ES-I3 (cell line): ENCODE measurements around the gene ALDOA.
"Not testable (repeated sequence)": the region's sequence is repeated elsewhere in the genome, so short reads cannot be mapped to it uniquely, and the experiment has no call there.

Experiments
- H3K36me3 ChIP-seq: 2 replicates; pipeline ENCODE4 v1.6.1; 2013; ENCODE audit warnings: mild to moderate bottlenecking, low read length, control low read depth, moderate library complexity; ENCODE audit not compliant: insufficient read depth
- H3K4me1 ChIP-seq: 2 replicates; pipeline ENCODE4 v1.6.1; 2013; ENCODE audit warnings: mild to moderate bottlenecking, control low read depth, low read length; ENCODE audit not compliant: insufficient read depth
- H3K9ac ChIP-seq: 2 replicates; pipeline ENCODE4 v1.6.1; 2013; ENCODE audit warnings: low read depth, mild to moderate bottlenecking, low read length, moderate library complexity
- H3K9me3 ChIP-seq: 2 replicates; pipeline ENCODE4 v1.6.1; 2013; ENCODE audit warnings: mild to moderate bottlenecking, low read length, moderate library complexity; ENCODE audit not compliant: control insufficient read depth, insufficient read depth

Gene ALDOA

GRCh38 chr16:30030011-30030685 lies 35.4 kb upstream of the ALDOA start:
- Histone ChIP-seq H3K9ac (peak overlapping the region; percentile 34; the same call in 1 of the 2 replicates), H3K36me3 (no peaks in the 10 kb centered on the region), H3K4me1 (peaks cover 4% of the 10 kb centered on the region; the same call in 1 of the 2 replicates), H3K9me3 (no peaks in the 10 kb centered on the region)

- peaks cover 4% of the 10 kb centered on the region; the same call in 1 of the 2 replicates for H3K4me1 ChIP-seq
- H3K36me3 ChIP-seq: no peaks in the 10 kb centered on the region
- peak within 1 kb of the TSS; percentile 43; the same call in 1 of the 2 replicates for H3K9ac ChIP-seq
- no peaks in the 10 kb centered on the region for H3K9me3 ChIP-seq
These were observed 34.6 kb upstream of the ALDOA start, which contains the start of gene TLCD3B for GRCh38 chr16:30030841-30031413. TSS of gene TLCD3B (minus strand) at chr16:30031271. CDS start at chr16:30030527, 744 bp downstream.

DNA sequence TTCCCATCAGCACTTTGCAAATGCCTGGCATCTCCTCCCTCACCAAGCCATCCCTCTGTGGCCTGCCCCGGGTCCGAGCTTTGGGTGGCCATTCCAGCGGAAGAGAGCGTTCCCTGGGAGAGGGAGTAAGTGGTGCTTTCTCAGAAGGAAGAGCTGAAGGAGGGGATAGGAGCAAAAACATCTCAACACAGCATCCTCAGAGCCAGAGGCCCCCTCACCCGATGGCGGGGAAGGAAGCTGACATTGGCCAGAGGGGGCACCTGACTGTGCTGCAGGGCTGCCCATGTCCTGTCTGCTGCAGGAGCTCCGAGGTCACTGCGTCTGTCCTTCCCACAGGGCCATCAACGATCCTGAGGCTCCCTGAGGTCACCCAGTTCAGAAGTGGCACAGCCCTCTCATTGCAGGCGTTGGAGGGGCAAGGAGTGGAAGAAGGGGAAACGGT lies 34.1 kb upstream of the ALDOA start:
- peak overlapping the region; percentile 43; the same call in 1 of the 2 replicates for H3K9ac ChIP-seq
- H3K36me3 ChIP-seq: no peaks in the 10 kb centered on the region
- peaks cover 4% of the 10 kb centered on the region; the same call in 1 of the 2 replicates for H3K4me1 ChIP-seq
- H3K9me3 ChIP-seq: no peaks in the 10 kb centered on the region

- peak overlapping the region; percentile 43; the same call in 1 of the 2 replicates for H3K9ac ChIP-seq
- H3K4me1 ChIP-seq: peaks cover 4% of the 10 kb centered on the region; the same call in 1 of the 2 replicates
- no peaks in the 10 kb centered on the region for H3K36me3 ChIP-seq
- no peaks in the 10 kb centered on the region for H3K9me3 ChIP-seq
These were observed 33.3 kb upstream of the ALDOA start for GRCh38 chr16:30032083-30032819.

DNA sequence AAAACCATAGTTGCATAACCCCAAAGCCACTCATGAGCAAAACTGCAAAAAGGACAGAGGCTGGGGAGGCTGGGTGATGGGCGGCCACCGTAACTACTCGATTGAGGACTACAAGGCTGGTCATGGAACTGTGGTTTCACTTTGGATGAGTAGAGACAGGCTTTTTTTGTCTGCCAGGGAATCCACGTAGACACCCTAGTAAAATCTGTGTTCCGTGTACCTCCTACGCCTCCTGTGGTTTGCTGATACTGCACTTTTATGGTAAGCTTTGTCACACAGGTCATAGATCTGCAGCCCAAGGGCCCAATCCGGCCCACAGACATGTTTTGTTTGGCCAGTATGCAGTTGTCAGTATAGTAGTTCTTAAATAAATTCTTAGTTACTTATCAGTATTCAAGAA lies 32.3 kb upstream of the ALDOA start:
- Histone ChIP-seq H3K36me3 (no peaks in the 10 kb centered on the region), H3K9me3 (no peaks in the 10 kb centered on the region), H3K9ac (no peak overlapping the region), H3K4me1 (peaks cover 4% of the 10 kb centered on the region; the same call in 1 of the 2 replicates)

- Histone ChIP-seq H3K9ac (no peak overlapping the region), H3K36me3 (no peaks in the 10 kb centered on the region), H3K4me1 (no peaks in the 10 kb centered on the region), H3K9me3 (no peaks in the 10 kb centered on the region)
These were observed 25.3 kb upstream of the ALDOA start for GRCh38 chr16:30040221-30040620.

GRCh38 chr16:30040690-30041089 lies 24.9 kb upstream of the ALDOA start:
- H3K4me1 ChIP-seq, H3K9ac ChIP-seq, H3K9me3 ChIP-seq, H3K36me3 ChIP-seq: not testable (repeated sequence)

GRCh38 chr16:30041841-30042240 lies 23.7 kb upstream of the ALDOA start:
- no peak overlapping the region for H3K9ac ChIP-seq
- no peaks in the 10 kb centered on the region for H3K4me1 ChIP-seq
- no peaks in the 10 kb centered on the region for H3K9me3 ChIP-seq
- no peaks in the 10 kb centered on the region for H3K36me3 ChIP-seq

GRCh38 chr16:30046178-30046577 lies 19.4 kb upstream of the ALDOA start:
- no peak overlapping the region for H3K9ac ChIP-seq
- H3K9me3 ChIP-seq: no peaks in the 10 kb centered on the region
- H3K36me3 ChIP-seq: no peaks in the 10 kb centered on the region
- H3K4me1 ChIP-seq: no peaks in the 10 kb centered on the region

GRCh38 chr16:30046588-30046987 lies 19.0 kb upstream of the ALDOA start:
- Histone ChIP-seq H3K36me3 (no peaks in the 10 kb centered on the region), H3K9ac (no peak overlapping the region), H3K9me3 (no peaks in the 10 kb centered on the region), H3K4me1 (no peaks in the 10 kb centered on the region)

- H3K9me3 ChIP-seq: no peaks in the 10 kb centered on the region
- H3K9ac ChIP-seq: no peak overlapping the region
- H3K4me1 ChIP-seq: no peaks in the 10 kb centered on the region
- H3K36me3 ChIP-seq: no peaks in the 10 kb centered on the region
These were observed 15.7 kb upstream of the ALDOA start for GRCh38 chr16:30049871-30050270.

- no peak overlapping the region for H3K9ac ChIP-seq
- no peaks in the 10 kb centered on the region for H3K9me3 ChIP-seq
- no peaks in the 10 kb centered on the region for H3K4me1 ChIP-seq
- no peaks in the 10 kb centered on the region for H3K36me3 ChIP-seq
These were observed 14.0 kb upstream of the ALDOA start for GRCh38 chr16:30051518-30051917.

DNA sequence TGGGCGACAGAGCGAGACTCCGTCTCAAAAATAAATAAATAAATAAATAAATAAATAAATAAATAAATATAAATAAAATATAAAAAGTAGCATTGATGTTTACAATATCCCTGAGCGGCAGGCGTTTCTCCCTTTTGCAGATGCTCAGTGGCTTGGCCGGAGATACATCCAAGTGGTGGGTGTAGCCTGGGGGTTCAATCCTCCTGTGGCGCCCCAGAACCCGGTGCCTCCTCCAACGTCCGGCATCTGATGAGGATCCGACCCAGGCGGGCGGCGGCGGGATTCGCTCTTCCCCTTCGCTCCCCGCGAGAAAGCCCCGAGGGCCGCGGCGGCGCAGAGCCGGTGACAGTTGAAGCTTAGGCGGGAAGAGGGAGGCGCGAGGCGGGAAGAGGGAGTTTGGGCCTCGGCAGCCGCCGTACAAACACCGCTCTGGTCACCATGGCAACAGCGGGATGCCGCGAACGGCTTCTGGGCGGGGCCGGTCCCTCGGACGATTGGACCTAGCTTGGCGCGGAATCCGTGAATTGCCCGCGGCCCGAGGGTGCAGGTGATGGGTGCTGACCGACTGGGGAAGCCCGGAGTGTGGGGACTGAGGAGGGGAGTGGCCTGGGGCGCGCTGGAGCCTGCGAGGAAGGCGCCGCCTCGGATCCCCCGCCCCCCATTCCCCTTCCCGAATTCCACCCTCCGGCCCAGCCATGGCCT lies 12.7 kb upstream of the ALDOA start:
- H3K36me3 ChIP-seq: no peaks in the 10 kb centered on the region
- no peaks in the 10 kb centered on the region for H3K9me3 ChIP-seq
- peak overlapping the region; percentile 56 for H3K9ac ChIP-seq
- no peaks in the 10 kb centered on the region for H3K4me1 ChIP-seq

GRCh38 chr16:30053376-30054015 lies 12.1 kb upstream of the ALDOA start:
- Histone ChIP-seq H3K4me1 (no peaks in the 10 kb centered on the region), H3K9ac (peak overlapping the region; percentile 56; the same call in 1 of the 2 replicates), H3K36me3 (no peaks in the 10 kb centered on the region), H3K9me3 (no peaks in the 10 kb centered on the region)
